Cardiac fibroblast (primary cell): Measurements from ENCODE around the gene ARHGEF28.

Experiments
- DNase-seq, 2 donors: peaks; one replicate each; pipeline versions ENCODE4 v3.0.0 to v3.0.0-alpha.2; 2010; ENCODE audit warnings: low read depth in 2 of 2
- H3K4me3 ChIP-seq, 2 donors: replicated peaks in 1 of 2; 1 replicate in 1 of 2; 2 replicates in 1 of 2; pipeline ENCODE4 v1.5.1; 2011; ENCODE audit warnings: low read depth in 2 of 2, low read length in 2 of 2, mild to moderate bottlenecking in 2 of 2, moderate library complexity in 1 of 2
- CTCF ChIP-seq: IDR thresholded peaks from one replicate; pipeline ENCODE4 v1.5.1; 2011; ENCODE audit warnings: low read depth, mild to moderate bottlenecking, low read length, inconsistent platforms

ARHGEF28 gene

GRCh38 chr5:73943397-73943796 is 317.4 kb downstream of the ARHGEF28 start:
- TF ChIP-seq CTCF, result no peak
- no peak overlapping the region for H3K4me3 ChIP-seq
- DNase-seq, result no peak

GRCh38 chr5:73944581-73944980 is 318.6 kb downstream of the ARHGEF28 start:
- no peak overlapping the region for H3K4me3 ChIP-seq
- DNase-seq, result no peak
- TF ChIP-seq CTCF, result no peak

- no peak for DNase-seq
- TF ChIP-seq CTCF, result peak; percentile 23
These were observed 319.5 kb downstream of the ARHGEF28 start for GRCh38 chr5:73945505-73945904.

GRCh38 chr5:73946278-73946677 is 320.3 kb downstream of the ARHGEF28 start:
- H3K4me3 ChIP-seq, result no peak overlapping the region
- TF ChIP-seq CTCF, result no peak
- DNase-seq, result no peak

More at GRCh38 chr5:73945505-73945904, 319.5 kb downstream of the ARHGEF28 start:
- H3K4me3 ChIP-seq, result no peak overlapping the region

- DNase-seq, result no peak
- TF ChIP-seq CTCF, result no peak
- H3K4me3 ChIP-seq, result no peak overlapping the region
These were observed 321.1 kb downstream of the ARHGEF28 start for GRCh38 chr5:73946919-73947602.

- TF ChIP-seq CTCF, result no peak
- no peak overlapping the region for H3K4me3 ChIP-seq
- peak in 1 of 2 donors; percentile 35 for DNase-seq
These were observed 322.1 kb downstream of the ARHGEF28 start for GRCh38 chr5:73947906-73948640.
